GM18867 (cell line): ENCODE measurements around the gene FAM177B.
A peak's percentile ranks its signal among the peaks of the same experiment; 100 is the strongest.

ENCODE experiments used
- ATAC-seq: cut with Tn5 transposase; IDR thresholded peaks from one replicate; pipeline ENCODE4 v1.9.1; 2021; ENCODE audit warnings: mild to moderate bottlenecking, moderate library complexity; ENCODE audit not compliant: unreplicated experiment

The FAM177B gene

DNA sequence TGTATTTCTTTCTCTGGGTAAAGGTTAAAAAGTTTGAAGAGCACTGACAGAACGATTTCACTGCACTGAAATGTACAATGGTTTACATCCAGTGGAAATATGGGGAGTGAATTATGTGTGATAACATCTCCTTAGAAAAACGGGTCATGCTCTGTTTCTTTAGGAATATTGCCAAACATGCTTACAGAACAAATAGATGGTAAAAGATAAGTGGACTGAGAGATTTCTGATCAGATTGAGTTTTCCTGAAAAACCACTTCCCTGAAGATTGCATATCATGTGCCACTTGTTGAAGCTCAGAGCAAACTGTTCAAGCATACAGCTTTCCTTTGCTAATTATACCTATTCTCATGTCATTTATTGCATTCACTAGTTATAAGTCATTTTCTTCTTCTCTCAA, 47.9 kb downstream of the FAM177B start:
- no peak for ATAC-seq

DNA sequence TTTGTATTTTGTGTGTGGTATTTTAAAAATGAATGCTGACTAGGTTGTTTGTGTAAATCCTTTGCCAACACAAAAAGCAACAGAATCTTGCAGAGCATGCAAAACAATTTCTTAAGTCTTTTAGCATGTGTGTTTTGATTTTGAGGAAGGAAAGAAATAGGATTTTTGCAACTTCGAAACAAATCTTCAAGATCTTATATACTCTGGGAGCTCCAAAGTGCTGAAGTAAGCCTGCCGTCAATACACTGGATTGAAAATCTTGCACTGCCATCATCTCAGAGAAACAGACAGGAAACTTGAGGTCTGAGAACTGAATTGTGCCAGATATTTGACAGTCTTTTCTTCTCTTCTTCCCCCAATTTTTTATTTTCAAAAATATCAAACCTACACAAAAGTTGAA, 48.5 kb downstream of the FAM177B start:
- ATAC-seq, result no peak

DNA sequence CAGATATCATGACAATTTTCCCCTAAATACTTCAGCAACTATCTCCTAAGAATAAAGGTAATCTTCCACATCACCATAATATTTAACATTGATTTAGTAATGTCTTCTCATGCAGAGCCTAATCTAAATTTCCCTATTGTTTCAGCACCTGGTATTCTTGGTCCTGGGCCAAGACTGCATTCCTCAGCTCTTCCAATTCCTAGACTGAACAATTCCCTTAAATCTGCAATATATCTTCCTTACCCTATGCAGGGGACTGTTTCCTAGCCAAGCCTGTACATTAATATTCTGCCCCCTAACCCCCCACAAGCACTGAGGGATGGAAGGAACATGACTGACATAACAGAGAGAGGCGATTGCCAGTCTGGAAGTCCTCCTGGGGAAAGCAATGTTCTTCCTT, 49.1 kb downstream of the FAM177B start:
- ATAC-seq, result no peak

DNA sequence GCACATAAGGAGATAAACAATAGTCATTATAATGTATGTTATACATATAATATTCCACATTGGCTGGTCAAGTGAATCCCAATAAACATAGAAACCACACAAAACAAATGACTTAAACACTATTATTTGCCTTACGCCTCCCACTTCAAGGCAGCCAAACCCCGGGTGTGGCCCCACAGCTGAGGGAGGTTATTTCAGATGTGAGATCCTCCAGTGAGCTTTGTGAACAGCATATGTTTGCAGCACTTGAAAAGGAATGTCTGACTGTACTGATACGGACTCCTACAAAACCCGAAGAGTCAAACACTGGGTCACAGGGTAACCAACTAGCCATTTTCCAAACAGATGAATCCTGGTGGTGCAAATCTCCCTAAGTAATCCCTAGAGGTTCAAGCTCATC, 50.7 kb downstream of the FAM177B start:
- ATAC-seq, result no peak

DNA sequence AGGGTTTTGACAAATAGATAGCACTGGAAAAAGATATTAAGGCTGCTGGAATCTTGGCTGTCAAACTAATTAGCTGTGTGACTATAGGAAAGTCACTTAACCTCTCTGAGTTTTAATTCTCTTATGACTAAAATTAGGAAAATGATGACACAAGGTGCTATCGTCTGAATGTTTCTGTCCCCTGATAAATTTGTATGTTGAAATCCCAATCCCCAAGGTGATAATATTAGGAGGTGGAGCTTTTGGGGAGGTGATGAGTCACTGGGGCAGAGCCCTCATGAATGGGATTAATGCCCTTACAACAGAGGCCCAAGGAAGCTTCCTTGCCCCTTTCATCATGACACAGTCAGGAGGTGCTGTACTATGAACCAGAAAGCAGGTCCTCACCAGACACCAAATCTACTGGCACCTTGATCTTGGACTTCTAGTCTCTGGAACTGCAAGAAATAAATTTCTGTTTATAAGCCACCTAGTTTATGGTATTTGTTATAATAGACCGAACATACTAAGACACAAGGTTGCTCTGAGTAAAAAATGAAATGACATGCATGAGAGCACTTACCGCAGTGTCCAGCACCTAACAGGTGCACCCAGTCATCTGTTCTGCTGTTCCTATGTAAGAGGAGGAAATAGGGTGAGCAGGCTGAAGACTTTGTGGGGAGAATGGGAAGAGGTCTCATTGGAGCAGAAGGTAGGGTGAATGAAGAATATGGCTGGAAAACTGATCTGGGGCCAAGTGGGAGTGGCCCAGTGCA, 51.6 kb downstream of the FAM177B start:
- ATAC-seq, result peak; percentile 55

DNA sequence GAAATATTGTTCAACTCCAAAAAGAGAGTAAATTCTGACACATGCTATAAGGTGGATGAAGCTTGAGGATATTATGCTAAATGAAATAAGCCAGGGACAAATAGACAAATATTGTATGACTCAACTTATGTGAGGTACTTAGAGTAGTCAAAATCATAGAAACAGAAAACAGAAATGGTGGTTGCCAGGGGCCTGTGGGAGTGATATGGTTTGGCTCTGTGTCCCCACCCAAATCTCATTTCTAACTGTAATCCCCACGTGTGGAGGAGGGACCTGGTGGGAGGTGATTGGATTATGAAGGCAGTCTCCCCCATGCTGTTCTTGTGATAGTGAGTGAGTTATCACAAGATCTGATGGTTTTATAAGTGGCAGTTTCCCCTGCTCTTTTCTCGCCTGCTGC, 53.1 kb downstream of the FAM177B start:
- ATAC-seq, result no peak

DNA sequence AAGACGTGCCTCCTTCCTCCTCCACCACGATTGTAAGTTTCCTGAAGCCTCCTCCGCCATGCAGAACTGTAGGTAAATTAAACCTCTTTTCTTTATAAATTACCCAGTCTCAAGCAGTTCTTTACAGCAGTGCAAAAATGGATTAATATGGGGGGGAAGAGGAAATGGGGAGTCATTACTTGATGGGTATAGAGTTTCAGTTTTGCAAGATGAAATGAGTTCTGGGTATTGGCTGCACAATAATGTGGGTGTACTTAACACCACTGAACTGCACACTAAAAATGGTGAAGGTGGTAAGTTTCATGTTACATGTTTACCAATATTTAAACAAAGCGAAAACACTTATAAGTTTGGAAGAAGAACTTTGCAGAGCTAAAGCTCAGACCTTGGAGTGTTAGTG, 53.5 kb downstream of the FAM177B start:
- peak; percentile 49 for ATAC-seq

DNA sequence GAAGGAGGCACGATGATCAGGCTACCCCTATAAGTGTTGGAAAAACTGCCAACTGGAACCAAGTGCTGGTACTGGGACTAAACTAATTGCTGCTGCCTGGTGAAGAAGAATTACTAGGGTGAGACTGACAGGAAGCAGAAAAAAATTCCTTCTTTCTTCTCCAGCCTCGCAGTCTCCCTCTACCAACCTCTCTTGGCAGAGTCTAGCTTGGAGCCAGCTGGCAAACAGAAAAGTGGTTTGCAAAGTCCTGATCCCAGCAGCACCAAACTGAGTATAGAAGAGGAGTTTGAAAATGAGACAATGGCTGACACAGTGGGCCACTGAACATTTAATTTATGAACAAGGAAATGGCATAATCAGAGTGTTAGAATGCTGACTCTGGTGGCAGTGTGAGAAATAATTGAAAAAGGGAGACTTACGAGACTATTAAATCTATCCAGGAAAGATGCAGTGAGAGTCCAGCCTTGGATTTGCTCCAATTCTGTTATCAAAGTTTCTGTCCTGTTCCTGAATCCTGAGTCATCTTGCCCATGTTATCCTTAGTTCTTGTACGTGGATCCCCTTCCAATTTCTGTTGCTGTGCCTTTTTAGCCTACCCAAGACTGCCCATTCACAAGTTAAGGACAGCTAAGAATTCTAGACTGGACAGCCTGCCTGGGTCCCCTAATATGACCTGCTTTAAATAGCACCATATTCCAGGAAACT, 54.2 kb downstream of the FAM177B start:
- ATAC-seq, result no peak

DNA sequence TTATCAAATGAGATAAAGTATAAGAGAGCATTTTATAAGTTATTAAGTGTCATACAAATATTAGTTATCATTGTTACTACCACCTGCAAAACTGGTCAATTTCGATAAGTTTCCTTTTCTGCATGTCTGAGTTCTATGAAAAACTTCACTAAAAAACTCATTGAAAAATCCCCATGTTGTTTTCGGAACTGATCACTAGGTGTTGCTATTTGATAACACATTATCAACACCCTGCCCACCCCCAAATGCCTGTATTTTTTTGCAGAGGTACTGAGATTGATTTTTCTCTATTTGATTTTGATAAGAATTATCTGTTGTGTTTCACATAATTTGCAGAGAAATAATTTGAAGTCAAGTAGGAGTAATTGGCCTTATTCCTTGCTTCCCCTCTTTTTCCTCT, 55.7 kb downstream of the FAM177B start:
- ATAC-seq, result no peak

DNA sequence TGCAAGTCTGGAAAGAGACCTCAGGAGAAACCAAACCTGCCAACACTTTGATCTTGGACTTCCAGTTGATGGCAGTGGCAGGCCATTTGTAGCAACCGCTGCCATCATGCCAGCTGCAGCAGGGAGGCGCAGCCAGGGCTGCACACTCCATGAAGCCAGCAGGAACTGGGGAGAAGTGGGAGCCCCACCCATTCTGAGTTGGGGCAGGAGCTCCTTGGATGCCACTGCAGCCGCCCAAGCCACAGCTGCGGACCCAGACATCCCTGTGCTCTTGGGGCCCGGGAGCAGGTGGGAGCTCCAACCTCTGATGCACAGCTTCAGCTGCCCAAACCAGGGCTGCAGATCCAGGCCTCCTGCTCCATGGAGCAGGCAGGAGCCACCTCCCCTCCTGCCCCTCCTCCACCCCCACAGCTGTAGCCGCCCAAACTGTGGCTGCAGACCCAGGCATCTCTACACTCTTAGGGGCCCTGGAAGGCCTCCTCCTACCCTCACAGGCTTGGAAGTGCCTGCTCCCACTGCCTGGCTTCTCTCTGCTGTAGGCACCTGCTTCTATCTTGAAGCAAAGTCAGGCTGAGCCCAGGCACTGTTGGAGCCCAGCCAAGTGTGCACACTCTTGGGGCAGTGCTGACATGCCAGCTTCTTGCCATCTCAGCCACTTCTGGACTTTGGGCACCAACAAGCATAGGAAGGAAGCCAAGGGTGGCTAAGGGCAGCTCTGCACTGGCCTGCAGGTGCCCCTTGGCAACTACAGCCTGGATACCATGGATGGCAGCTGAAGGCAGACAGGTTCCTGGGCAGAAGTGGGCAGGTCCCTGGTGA, 57.9 kb downstream of the FAM177B start:
- ATAC-seq, result no peak

DNA sequence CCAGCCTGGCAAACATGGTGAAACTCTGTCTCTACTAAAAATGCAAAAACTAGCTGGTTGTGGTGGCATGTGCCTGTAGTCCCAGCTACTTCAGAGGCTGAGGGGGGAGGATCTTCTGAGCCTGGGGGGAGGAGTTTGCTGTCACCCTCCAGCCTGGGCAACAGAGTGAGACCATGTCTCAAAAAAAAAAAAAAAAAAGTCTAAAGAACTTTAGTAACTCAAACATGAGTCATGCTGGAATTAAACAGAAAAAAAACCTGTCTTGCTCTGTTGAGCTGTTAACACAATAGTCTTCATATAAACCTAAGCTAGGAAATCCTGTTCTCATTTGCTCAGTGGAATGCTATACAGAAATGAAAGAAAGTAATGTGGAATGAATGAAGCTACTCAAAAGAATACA, 61.1 kb downstream of the FAM177B start:
- no peak for ATAC-seq

DNA sequence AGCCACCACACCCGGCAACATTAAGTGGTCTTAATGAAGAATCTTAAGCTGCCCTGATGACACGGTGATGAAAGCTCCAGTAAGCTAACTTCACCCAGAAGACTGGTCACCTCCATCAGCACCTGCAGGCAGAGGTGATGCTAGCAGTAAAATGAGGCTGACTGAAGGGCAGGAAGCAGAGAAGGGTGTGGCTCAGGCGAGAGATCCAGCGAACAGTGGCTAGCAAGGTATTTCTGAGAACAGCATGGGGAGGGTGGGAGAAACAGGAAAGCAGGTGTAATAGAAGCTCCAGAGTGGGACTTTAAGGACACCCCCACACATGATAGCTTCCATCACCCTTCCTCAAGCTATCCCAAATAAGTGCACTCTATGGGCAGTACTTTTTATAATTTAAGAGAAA, 62.0 kb downstream of the FAM177B start:
- ATAC-seq, result no peak
